Measurements from ENCODE around the gene KRT37. TPM values are rescaled to one million over a fixed set of nuclear protein-coding genes. Genes with fewer than 3 reads are reported as not detected.

KRT37 gene
- total RNA-seq, 1 donor from 2014 or later: not detected

DNA sequence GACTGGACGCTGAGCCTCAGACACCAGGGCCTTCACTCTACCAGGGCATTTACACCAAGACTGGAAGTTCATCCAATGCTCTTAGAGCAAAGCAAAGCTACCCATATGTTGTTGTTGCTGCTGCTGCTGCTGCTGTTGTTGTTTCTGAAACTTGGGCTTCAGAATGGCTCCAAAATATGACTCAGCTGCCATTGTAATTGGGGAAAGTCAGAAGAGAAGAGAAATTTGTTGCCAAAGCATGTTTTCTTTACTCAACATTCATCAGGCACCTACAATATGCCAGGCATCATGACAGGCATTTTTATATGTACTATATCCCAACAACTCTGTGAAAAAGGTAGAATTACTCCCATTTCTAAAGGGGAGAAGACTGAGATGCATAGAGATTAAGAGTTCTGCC lies 30.9 kb upstream of the KRT37 start:
- Mint-ChIP-seq H3K4me3 (ENCODE audit: unreplicated experiment) (no peak overlapping the region), H3K36me3 (ENCODE audit: low read depth) (peaks cover 3% of the 10 kb centered on the region), H3K4me1 (ENCODE audit: low read depth) (peaks cover 4% of the 10 kb centered on the region), H3K9me3 (ENCODE audit: low read depth) (peaks cover 14% of the 10 kb centered on the region), H3K27ac (ENCODE audit: unreplicated experiment) (no peak overlapping the region), H3K27me3 (ENCODE audit: low read depth) (peaks cover 36% of the 10 kb centered on the region)
- no peak for DNase-seq (ENCODE audit: low spot score)
- TF ChIP-seq, protein P1, sequence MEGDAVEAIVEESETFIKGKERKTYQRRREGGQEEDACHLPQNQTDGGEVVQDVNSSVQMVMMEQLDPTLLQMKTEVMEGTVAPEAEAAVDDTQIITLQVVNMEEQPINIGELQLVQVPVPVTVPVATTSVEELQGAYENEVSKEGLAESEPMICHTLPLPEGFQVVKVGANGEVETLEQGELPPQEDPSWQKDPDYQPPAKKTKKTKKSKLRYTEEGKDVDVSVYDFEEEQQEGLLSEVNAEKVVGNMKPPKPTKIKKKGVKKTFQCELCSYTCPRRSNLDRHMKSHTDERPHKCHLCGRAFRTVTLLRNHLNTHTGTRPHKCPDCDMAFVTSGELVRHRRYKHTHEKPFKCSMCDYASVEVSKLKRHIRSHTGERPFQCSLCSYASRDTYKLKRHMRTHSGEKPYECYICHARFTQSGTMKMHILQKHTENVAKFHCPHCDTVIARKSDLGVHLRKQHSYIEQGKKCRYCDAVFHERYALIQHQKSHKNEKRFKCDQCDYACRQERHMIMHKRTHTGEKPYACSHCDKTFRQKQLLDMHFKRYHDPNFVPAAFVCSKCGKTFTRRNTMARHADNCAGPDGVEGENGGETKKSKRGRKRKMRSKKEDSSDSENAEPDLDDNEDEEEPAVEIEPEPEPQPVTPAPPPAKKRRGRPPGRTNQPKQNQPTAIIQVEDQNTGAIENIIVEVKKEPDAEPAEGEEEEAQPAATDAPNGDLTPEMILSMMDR (IDR thresholded peaks at IDR 0.05): no peak

DNA sequence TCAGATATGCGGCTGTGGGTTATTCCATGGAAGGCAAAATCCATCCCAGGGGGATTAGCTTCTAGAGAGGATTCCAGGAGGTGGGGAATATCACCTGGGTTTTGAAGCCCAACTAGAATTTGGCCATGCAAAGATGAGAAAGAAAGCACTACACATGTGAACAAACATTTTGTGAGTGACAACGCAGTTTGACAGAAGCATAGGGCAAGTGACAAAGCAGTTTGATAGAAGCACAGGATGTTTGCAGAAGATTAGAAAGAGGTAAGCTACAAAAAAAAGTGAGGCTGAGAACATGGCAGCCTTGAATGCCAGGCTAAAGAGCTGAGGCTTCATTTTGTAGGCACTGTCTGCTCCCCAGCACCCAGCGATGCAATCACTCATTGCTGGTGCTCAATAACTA lies 28.7 kb upstream of the KRT37 start:
- Mint-ChIP-seq H3K9me3 (ENCODE audit: low read depth) (peaks cover 14% of the 10 kb centered on the region), H3K27me3 (ENCODE audit: low read depth) (peaks cover 34% of the 10 kb centered on the region), H3K4me3 (ENCODE audit: unreplicated experiment) (no peak overlapping the region), H3K36me3 (ENCODE audit: low read depth) (peaks cover 3% of the 10 kb centered on the region), H3K27ac (ENCODE audit: unreplicated experiment) (no peak overlapping the region), H3K4me1 (ENCODE audit: low read depth) (peaks cover 4% of the 10 kb centered on the region)
- DNase-seq (ENCODE audit: low spot score): no peak
- TF ChIP-seq, protein P1 (IDR thresholded peaks at IDR 0.05): no peak

DNA sequence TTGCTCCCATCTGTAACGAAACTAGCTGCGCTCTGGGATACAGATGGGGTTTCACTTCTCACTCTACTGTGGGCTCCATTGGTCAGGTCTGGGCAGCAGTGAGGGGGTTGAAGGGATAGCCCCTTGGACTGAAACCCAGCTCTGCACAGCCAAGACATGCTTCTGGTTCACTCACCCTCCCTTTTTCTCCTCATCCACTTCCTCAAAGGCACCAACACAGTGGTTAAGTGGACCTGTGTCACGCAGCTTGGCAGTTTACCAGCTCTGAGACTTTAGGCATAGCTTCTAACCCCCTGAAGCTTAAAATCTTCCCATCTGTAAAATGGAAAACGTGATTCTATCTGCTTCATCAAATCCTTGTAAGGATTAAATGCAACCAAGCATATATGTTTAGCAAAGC lies 27.9 kb upstream of the KRT37 start:
- Mint-ChIP-seq H3K27ac (ENCODE audit: unreplicated experiment) (no peak overlapping the region), H3K4me1 (ENCODE audit: low read depth) (peaks cover 4% of the 10 kb centered on the region), H3K9me3 (ENCODE audit: low read depth) (peaks cover 14% of the 10 kb centered on the region), H3K4me3 (ENCODE audit: unreplicated experiment) (no peak overlapping the region), H3K36me3 (ENCODE audit: low read depth) (peaks cover 3% of the 10 kb centered on the region), H3K27me3 (ENCODE audit: low read depth) (peaks cover 27% of the 10 kb centered on the region)
- DNase-seq (ENCODE audit: low spot score): no peak
- TF ChIP-seq, protein P1 (IDR thresholded peaks at IDR 0.05): no peak

DNA sequence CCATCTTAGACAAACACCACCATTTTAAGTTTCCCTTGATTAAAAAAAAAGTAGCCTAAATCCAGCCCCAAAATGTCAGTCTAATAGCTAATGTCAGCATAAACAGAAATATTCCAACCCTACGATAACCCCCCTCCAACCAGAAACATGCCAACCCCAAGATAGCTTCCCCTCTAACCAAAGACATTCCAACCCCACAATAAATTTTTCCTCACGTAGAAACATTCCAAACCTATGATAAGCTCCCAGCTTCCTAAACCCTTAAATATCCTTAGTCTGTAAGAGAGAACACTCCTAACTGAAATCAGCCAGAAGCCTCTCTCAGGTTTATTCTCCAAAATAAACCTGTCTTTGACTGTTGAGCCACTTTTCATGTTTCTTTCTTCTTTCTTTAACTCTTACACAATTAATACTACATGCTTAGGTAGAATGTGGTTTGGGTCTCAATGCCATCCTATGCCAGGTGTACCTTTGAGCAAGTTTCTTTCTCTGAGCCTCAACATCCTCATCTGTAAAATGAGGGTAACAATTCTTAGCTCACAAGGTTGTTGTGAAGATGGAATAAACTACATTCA lies 26.9 kb upstream of the KRT37 start:
- H3K36me3 Mint-ChIP-seq (ENCODE audit: low read depth): peaks cover 3% of the 10 kb centered on the region
- TF ChIP-seq, protein P1 (IDR thresholded peaks at IDR 0.05): no peak
- peaks cover 23% of the 10 kb centered on the region for H3K27me3 Mint-ChIP-seq (ENCODE audit: low read depth)
- no peak overlapping the region for H3K4me3 Mint-ChIP-seq (ENCODE audit: unreplicated experiment)
- peaks cover 4% of the 10 kb centered on the region for H3K4me1 Mint-ChIP-seq (ENCODE audit: low read depth)
- no peak for DNase-seq (ENCODE audit: low spot score)
- peaks cover 14% of the 10 kb centered on the region for H3K9me3 Mint-ChIP-seq (ENCODE audit: low read depth)
- H3K27ac Mint-ChIP-seq (ENCODE audit: unreplicated experiment): no peak overlapping the region

DNA sequence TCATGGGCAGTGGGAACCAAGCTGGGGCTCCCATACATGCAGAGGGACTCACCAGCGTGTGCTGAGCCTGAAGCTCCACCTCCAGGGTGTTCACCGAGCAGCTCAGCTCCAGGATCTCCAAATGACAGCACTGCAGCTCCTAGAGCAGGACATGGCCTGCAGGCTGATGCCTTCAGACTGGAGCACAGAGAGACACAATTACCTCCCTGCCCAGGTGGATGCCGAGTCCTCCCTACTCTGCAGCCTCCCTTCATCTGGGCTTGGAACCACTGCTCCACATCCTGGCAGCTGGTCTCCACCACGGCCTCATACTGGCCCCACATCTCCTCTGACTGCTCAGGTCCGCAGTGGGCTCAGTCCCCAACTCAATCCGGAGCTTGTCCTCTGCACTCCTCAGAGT lies 24.6 kb upstream of the KRT37 start:
- peaks cover 4% of the 10 kb centered on the region for H3K4me1 Mint-ChIP-seq (ENCODE audit: low read depth)
- H3K9me3 Mint-ChIP-seq (ENCODE audit: low read depth): peaks cover 14% of the 10 kb centered on the region
- DNase-seq (ENCODE audit: low spot score): no peak
- peaks cover 20% of the 10 kb centered on the region for H3K27me3 Mint-ChIP-seq (ENCODE audit: low read depth)
- H3K4me3 Mint-ChIP-seq (ENCODE audit: unreplicated experiment): no peak overlapping the region
- TF ChIP-seq, protein P1 (IDR thresholded peaks at IDR 0.05): no peak
- H3K27ac Mint-ChIP-seq (ENCODE audit: unreplicated experiment): no peak overlapping the region
- peaks cover 3% of the 10 kb centered on the region for H3K36me3 Mint-ChIP-seq (ENCODE audit: low read depth)

Measured in chondrocyte (in vitro differentiated cells).